Neural cell (in vitro differentiated cells): ENCODE data around the gene AMH. TPM values are rescaled to one million over a fixed set of nuclear protein-coding genes. Genes with fewer than 3 reads are reported as not detected.

Source experiments
- H2AFZ ChIP-seq: fragments of 200-600, 300-800 bp; sonication (generic), shearing (Covaris generic); 2 replicates; pipeline ENCODE4 v1.6.0; 2014; ENCODE audit warnings: low read depth, mild to moderate bottlenecking, antibody characterized with exemption, low read length, moderate library complexity
- H3F3A ChIP-seq: fragments of 200-600 bp; shearing (Covaris generic); 2 replicates; pipeline ENCODE4 v1.6.1; 2016; ENCODE audit warnings: mild to moderate bottlenecking, moderate library complexity, mixed read lengths, antibody characterized with exemption, low read length; ENCODE audit not compliant: insufficient read depth, poor library complexity, severe bottlenecking
- H3K27ac ChIP-seq: fragments of 200-600, 300-800 bp; sonication (generic), shearing (Covaris generic); 2 replicates; pipeline ENCODE4 v1.5.1; 2014; ENCODE audit warnings: mild to moderate bottlenecking, low read length, moderate library complexity
- H3K27me3 ChIP-seq: fragments of 300-800, 200-600 bp; sonication (generic), shearing (Covaris generic); 2 replicates; pipeline ENCODE4 v1.6.0; 2014; ENCODE audit warnings: mild to moderate bottlenecking, low read depth, low read length, moderate library complexity; ENCODE audit not compliant: insufficient read depth
- H3K36me3 ChIP-seq: fragments of 300-800, 200-600 bp; sonication (generic), shearing (Covaris generic); 2 replicates; pipeline ENCODE4 v1.5.1; 2014; ENCODE audit warnings: mild to moderate bottlenecking, antibody characterized with exemption, low read length, moderate library complexity; ENCODE audit not compliant: insufficient read depth
- H3K4me2 ChIP-seq: fragments of 300-800, 200-600 bp; sonication (generic), shearing (Covaris generic); 2 replicates; pipeline ENCODE4 v1.6.0; 2014; ENCODE audit warnings: mild to moderate bottlenecking, low read length
- H3K4me3 ChIP-seq: fragments of 300-800, 200-600 bp; sonication (generic), shearing (Covaris generic); 2 replicates; pipeline ENCODE4 v1.5.1; 2014; ENCODE audit warnings: mild to moderate bottlenecking, low read length, moderate library complexity
- H3K79me2 ChIP-seq: fragments of 200-600 bp; shearing (Covaris generic); replicated peaks from 2 replicates; pipeline ENCODE4 v1.6.0; 2014; ENCODE audit warnings: mild to moderate bottlenecking, low read length, moderate library complexity; ENCODE audit not compliant: insufficient read depth
- H3K9ac ChIP-seq: fragments of 300-800, 200-600 bp; sonication (generic), shearing (Covaris generic); 2 replicates; pipeline ENCODE4 v1.6.1; 2016; ENCODE audit warnings: mild to moderate bottlenecking, low read length, mixed read lengths
- H3K9me2 ChIP-seq: fragments of 200-600 bp; shearing (Covaris generic); 2 replicates; pipeline ENCODE4 v1.6.1; 2016; ENCODE audit warnings: mild to moderate bottlenecking, low read length, mixed read lengths; ENCODE audit not compliant: insufficient read depth
- H3K9me3 ChIP-seq: fragments of 200-600, 300-800 bp; sonication (generic), shearing (Covaris generic); 2 replicates; pipeline ENCODE4 v1.6.1; 2016; ENCODE audit warnings: mild to moderate bottlenecking, mixed run types, low read length, moderate library complexity, mixed read lengths
- H4K20me1 ChIP-seq: fragments of 200-600 bp; shearing (Covaris generic); 2 replicates; pipeline ENCODE4 v1.6.1; 2016; ENCODE audit warnings: mild to moderate bottlenecking, mixed run types; ENCODE audit not compliant: insufficient read depth
- EP300 ChIP-seq: fragments of 450-650 bp; conservative IDR thresholded peaks from 2 replicates; pipeline ENCODE4 v1.6.1; 2014; ENCODE audit warnings: antibody characterized with exemption, mild to moderate bottlenecking, moderate library complexity; ENCODE audit not compliant: poor library complexity, severe bottlenecking
- EZH2 ChIP-seq: fragments of 200-600, 300-800 bp; shearing (Covaris generic), sonication (generic); IDR thresholded peaks from 2 replicates; pipeline ENCODE4 v1.6.1; 2014; ENCODE audit warnings: antibody characterized with exemption, low read length, borderline replicate concordance, mild to moderate bottlenecking; ENCODE audit not compliant: insufficient read depth, poor library complexity, severe bottlenecking
- MXI1 ChIP-seq: fragments of 450-650 bp; conservative IDR thresholded peaks from 2 replicates; pipeline ENCODE4 v1.6.1; 2014; ENCODE audit warnings: antibody characterized with exemption, mild to moderate bottlenecking; ENCODE audit not compliant: poor library complexity, severe bottlenecking
- POLR2AphosphoS5 ChIP-seq: IDR thresholded peaks from 2 replicates; pipeline ENCODE4 v1.6.1; 2012
- RAD21 ChIP-seq: fragments of 450-650 bp; conservative IDR thresholded peaks from 2 replicates; pipeline ENCODE4 v1.6.1; 2014; ENCODE audit warnings: antibody characterized with exemption, mild to moderate bottlenecking, moderate library complexity
- SMC3 ChIP-seq: fragments of 450-650 bp; conservative IDR thresholded peaks from 2 replicates; pipeline ENCODE4 v1.6.1; 2014; ENCODE audit warnings: antibody characterized with exemption, mild to moderate bottlenecking, moderate library complexity; ENCODE audit not compliant: poor library complexity
- TAF1 ChIP-seq: IDR thresholded peaks from 2 replicates; pipeline ENCODE4 v1.6.1; 2012; ENCODE audit warnings: low read depth
- polyA plus RNA-seq: library from polyadenylated mRNA; depleted of rRNA; stranded (reverse); fragments of >200 nt; gene quantifications from 2 replicates; pipeline ENCODE4 v1.2.3, GENCODE V29; 2014
- TF ChIP-seq, protein P1 (sequence below): fragments of 450-650 bp; IDR thresholded peaks from 2 replicates; pipeline ENCODE4 v1.5.1; 2014; ENCODE audit warnings: antibody characterized with exemption, mild to moderate bottlenecking, moderate library complexity; ENCODE audit not compliant: poor library complexity, severe bottlenecking
- TF ChIP-seq, protein P2 (sequence below): IDR thresholded peaks from 2 replicates; pipeline ENCODE4 v1.6.1; 2012; ENCODE audit warnings: borderline replicate concordance

AMH gene
- polyA plus RNA-seq, 1 donor from 2014 or later, result 57.5 TPM

DNA sequence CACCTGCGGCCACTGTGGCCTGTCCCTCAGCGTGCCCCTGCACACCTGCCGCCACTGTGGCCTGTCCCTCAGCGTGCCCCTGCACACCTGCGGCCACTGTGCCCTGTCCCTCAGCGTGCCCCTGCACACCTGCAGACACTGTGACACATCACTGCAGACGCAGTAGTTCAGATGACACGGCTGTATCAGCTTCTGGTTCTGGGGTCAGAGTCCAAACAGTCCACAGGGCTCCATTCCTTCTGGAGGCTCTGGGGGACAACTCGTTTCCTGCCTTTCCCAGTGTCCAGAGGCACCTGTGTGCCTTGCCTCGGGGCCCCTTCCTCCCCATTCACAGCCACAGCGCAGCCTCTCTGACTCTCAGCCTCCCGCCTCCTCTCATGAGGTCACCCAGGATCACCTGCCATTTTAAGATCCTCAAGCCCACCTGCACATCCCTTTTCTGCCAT, 7.0 kb upstream of the AMH start:
- Histone ChIP-seq H3F3A (no peaks in the 10 kb centered on the region), H3K9me2 (no peaks in the 10 kb centered on the region), H3K4me2 (no peak overlapping the region), H3K4me3 (no peak overlapping the region), H2AFZ (no peak overlapping the region), H3K79me2 (peaks cover 59% of the 10 kb centered on the region), H3K9me3 (no peaks in the 10 kb centered on the region), H4K20me1 (no peaks in the 10 kb centered on the region), H3K27me3 (no peaks in the 10 kb centered on the region), H3K27ac (no peak overlapping the region), H3K9ac (no peak overlapping the region), H3K36me3 (no peaks in the 10 kb centered on the region)
- no peak for TF ChIP-seq EP300
- no peak for TF ChIP-seq TAF1
- TF ChIP-seq MXI1, result no peak
- TF ChIP-seq, protein P1, sequence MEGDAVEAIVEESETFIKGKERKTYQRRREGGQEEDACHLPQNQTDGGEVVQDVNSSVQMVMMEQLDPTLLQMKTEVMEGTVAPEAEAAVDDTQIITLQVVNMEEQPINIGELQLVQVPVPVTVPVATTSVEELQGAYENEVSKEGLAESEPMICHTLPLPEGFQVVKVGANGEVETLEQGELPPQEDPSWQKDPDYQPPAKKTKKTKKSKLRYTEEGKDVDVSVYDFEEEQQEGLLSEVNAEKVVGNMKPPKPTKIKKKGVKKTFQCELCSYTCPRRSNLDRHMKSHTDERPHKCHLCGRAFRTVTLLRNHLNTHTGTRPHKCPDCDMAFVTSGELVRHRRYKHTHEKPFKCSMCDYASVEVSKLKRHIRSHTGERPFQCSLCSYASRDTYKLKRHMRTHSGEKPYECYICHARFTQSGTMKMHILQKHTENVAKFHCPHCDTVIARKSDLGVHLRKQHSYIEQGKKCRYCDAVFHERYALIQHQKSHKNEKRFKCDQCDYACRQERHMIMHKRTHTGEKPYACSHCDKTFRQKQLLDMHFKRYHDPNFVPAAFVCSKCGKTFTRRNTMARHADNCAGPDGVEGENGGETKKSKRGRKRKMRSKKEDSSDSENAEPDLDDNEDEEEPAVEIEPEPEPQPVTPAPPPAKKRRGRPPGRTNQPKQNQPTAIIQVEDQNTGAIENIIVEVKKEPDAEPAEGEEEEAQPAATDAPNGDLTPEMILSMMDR, result no peak
- no peak for TF ChIP-seq SMC3
- TF ChIP-seq POLR2AphosphoS5, result no peak
- TF ChIP-seq, protein P2, sequence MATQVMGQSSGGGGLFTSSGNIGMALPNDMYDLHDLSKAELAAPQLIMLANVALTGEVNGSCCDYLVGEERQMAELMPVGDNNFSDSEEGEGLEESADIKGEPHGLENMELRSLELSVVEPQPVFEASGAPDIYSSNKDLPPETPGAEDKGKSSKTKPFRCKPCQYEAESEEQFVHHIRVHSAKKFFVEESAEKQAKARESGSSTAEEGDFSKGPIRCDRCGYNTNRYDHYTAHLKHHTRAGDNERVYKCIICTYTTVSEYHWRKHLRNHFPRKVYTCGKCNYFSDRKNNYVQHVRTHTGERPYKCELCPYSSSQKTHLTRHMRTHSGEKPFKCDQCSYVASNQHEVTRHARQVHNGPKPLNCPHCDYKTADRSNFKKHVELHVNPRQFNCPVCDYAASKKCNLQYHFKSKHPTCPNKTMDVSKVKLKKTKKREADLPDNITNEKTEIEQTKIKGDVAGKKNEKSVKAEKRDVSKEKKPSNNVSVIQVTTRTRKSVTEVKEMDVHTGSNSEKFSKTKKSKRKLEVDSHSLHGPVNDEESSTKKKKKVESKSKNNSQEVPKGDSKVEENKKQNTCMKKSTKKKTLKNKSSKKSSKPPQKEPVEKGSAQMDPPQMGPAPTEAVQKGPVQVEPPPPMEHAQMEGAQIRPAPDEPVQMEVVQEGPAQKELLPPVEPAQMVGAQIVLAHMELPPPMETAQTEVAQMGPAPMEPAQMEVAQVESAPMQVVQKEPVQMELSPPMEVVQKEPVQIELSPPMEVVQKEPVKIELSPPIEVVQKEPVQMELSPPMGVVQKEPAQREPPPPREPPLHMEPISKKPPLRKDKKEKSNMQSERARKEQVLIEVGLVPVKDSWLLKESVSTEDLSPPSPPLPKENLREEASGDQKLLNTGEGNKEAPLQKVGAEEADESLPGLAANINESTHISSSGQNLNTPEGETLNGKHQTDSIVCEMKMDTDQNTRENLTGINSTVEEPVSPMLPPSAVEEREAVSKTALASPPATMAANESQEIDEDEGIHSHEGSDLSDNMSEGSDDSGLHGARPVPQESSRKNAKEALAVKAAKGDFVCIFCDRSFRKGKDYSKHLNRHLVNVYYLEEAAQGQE, result no peak
- TF ChIP-seq EZH2, result no peak
- TF ChIP-seq RAD21, result no peak

DNA sequence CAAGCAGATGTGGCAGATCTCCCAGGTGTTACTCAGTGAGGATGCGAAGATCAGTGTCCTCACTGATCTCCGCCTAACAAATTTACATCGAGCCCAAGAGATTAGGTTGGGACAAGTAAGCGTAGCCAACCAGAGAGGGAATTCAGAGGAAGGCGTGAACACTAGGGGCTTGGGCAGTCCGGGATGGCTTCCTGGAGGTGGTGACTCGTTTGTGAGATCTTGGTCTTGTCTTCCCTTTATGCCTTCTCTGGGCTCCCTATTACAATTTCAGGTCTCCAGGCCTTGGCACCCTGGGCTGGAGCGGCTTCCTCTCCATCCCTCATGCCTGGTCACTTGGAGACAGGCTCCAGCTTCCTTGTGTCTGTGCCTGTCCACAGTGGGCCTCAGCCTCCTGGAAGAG, 6.3 kb upstream of the AMH start:
- no peak for TF ChIP-seq EP300
- TF ChIP-seq, protein P2, result no peak
- TF ChIP-seq, protein P1, result no peak
- Histone ChIP-seq H3K27me3 (no peaks in the 10 kb centered on the region), H3K79me2 (peaks cover 52% of the 10 kb centered on the region), H3K9ac (no peak overlapping the region), H3K4me2 (no peak overlapping the region), H2AFZ (no peak overlapping the region), H3K9me2 (no peaks in the 10 kb centered on the region), H3K9me3 (no peaks in the 10 kb centered on the region), H4K20me1 (no peaks in the 10 kb centered on the region), H3F3A (no peaks in the 10 kb centered on the region), H3K36me3 (no peaks in the 10 kb centered on the region), H3K4me3 (no peak overlapping the region), H3K27ac (no peak overlapping the region)
